Neural progenitor cell (in vitro differentiated cells): Measurements from ENCODE around the gene ATP6V0C.
"Not testable (repeated sequence)": the region's sequence is repeated elsewhere in the genome, so short reads cannot be mapped to it uniquely, and the experiment has no call there.

Experiments
- EZH2 ChIP-seq: fragments of 200-600 bp; sonication (generic); IDR thresholded peaks from 2 replicates; pipeline ENCODE4 v1.6.1; 2017; ENCODE audit warnings: antibody characterized with exemption, mild to moderate bottlenecking, moderate library complexity
- TF ChIP-seq, protein P1 (sequence below): fragments of 200-600 bp; sonication (generic); IDR thresholded peaks from 2 replicates; pipeline ENCODE4 v1.5.1; 2017; ENCODE audit warnings: antibody characterized with exemption, mild to moderate bottlenecking

GRCh38 chr16:2551420-2551889 lies 37.7 kb downstream of the ATP6V0C start:
- TF ChIP-seq, protein P1, sequence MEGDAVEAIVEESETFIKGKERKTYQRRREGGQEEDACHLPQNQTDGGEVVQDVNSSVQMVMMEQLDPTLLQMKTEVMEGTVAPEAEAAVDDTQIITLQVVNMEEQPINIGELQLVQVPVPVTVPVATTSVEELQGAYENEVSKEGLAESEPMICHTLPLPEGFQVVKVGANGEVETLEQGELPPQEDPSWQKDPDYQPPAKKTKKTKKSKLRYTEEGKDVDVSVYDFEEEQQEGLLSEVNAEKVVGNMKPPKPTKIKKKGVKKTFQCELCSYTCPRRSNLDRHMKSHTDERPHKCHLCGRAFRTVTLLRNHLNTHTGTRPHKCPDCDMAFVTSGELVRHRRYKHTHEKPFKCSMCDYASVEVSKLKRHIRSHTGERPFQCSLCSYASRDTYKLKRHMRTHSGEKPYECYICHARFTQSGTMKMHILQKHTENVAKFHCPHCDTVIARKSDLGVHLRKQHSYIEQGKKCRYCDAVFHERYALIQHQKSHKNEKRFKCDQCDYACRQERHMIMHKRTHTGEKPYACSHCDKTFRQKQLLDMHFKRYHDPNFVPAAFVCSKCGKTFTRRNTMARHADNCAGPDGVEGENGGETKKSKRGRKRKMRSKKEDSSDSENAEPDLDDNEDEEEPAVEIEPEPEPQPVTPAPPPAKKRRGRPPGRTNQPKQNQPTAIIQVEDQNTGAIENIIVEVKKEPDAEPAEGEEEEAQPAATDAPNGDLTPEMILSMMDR: peak; percentile 50
- not testable (repeated sequence) for TF ChIP-seq EZH2
